ENCODE data around the gene ADAMTS18.

Gene ADAMTS18

DNA sequence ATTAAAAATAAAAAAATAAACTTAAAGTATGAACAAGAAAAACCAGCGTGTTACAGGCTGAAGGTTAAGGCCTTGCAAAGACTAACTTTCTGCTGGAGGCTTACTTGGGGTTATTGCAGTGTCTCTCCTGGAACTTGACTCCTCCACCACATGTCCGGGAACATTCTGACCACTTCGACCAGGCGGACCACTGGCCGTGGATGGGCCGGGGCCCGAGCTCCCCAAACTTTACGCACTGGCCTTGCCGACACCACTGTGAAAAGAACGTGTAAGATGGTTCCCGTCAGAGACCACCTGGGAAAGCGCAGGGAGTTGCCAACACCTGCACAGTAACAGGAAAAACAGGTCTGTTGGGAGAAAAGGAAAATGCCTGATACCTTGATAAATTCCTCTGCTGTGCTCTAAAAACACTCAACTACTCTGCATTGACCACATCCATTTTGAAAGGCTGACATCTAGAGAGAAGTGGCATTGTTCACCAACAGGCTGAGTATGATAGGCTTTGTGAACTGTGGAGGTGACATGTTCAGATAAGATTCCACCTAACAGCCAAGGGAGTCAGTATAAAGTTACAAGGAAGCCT is 99.1 kb downstream of the ADAMTS18 start:
- no peak for DNase-seq (ENCODE audit: low spot score)
- TF ChIP-seq, protein P1, sequence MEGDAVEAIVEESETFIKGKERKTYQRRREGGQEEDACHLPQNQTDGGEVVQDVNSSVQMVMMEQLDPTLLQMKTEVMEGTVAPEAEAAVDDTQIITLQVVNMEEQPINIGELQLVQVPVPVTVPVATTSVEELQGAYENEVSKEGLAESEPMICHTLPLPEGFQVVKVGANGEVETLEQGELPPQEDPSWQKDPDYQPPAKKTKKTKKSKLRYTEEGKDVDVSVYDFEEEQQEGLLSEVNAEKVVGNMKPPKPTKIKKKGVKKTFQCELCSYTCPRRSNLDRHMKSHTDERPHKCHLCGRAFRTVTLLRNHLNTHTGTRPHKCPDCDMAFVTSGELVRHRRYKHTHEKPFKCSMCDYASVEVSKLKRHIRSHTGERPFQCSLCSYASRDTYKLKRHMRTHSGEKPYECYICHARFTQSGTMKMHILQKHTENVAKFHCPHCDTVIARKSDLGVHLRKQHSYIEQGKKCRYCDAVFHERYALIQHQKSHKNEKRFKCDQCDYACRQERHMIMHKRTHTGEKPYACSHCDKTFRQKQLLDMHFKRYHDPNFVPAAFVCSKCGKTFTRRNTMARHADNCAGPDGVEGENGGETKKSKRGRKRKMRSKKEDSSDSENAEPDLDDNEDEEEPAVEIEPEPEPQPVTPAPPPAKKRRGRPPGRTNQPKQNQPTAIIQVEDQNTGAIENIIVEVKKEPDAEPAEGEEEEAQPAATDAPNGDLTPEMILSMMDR (IDR thresholded peaks at IDR 0.05; ENCODE audit: extremely low read depth, missing control alignments) = no peak

DNA sequence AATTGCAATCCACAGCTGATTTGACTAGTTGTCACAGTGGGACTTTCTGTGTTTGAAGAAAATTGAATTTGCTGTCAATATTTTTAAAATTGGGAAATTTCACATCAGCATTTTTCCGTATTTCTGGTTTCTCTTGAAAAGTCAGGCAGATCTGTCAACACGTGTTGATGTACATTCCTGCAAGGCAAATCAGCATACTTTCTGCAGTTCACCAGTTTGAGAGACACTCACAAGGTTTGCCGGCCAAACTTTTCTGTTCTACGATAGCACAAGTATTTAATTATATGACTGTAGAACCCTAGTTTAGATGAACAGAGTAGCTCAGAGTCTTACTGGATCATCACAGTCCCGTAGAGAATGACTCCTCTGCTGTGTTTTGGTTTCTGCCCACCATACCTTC is 102.0 kb downstream of the ADAMTS18 start:
- no peak for DNase-seq (ENCODE audit: low spot score)
- TF ChIP-seq, protein P1 (IDR thresholded peaks at IDR 0.05; ENCODE audit: extremely low read depth, missing control alignments) = no peak

DNA sequence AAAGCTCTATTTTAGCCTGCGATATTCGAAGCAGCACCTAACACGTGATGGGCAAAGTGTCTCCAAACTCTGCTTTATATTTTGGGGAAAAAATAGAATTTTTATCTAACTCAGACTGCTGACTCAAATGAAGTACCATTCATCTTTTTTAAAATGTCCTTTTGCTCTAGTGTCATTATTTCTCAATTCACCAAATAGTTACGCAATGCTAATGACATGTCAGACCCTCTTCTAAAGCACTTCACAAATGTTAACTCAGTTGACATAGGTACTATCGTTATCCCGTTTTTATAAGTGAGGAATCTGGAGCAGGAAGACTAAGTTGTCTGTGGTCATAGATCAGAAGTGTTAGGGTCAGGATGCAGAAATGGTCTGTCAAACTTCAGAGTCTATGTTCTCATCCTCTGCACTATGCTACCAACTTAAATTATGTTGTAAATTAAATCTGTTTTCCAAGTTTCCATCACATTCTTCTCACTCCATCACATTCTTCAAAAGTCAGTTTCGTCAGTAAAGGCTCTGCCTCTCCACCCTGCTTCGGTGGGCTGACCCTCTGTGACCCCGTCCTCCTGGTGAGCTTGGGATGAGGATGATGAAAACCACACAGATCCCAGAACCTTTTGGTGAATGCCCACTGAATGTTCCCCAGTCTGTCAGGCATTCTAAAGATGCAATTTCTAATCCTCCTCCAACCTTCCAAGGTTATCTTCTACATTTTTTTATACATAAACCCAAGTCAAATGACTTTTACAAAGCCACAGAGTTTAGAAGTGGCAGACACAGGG is 102.8 kb downstream of the ADAMTS18 start:
- TF ChIP-seq, protein P1 (IDR thresholded peaks at IDR 0.05; ENCODE audit: extremely low read depth, missing control alignments) = no peak
- no peak for DNase-seq (ENCODE audit: low spot score)

DNA sequence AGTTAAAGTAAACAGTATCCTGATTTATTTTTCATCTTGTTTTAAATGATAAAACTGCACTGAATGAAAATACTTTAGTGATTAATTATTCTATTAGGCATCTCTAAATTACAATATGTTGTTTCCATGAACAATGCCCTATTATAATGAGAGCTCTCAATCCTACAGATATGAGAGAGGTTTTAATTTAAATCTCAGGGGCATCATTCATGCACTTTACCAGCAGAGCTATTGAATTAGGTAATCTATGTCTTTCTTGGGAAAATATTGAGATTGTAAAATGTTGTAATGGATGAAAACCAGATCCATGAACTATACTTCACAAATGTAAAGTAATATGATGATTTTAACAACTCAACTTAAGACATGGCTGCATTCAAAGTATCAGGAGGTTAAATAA is 103.8 kb downstream of the ADAMTS18 start:
- DNase-seq (ENCODE audit: low spot score) = no peak
- TF ChIP-seq, protein P1 (IDR thresholded peaks at IDR 0.05; ENCODE audit: extremely low read depth, missing control alignments) = no peak

DNA sequence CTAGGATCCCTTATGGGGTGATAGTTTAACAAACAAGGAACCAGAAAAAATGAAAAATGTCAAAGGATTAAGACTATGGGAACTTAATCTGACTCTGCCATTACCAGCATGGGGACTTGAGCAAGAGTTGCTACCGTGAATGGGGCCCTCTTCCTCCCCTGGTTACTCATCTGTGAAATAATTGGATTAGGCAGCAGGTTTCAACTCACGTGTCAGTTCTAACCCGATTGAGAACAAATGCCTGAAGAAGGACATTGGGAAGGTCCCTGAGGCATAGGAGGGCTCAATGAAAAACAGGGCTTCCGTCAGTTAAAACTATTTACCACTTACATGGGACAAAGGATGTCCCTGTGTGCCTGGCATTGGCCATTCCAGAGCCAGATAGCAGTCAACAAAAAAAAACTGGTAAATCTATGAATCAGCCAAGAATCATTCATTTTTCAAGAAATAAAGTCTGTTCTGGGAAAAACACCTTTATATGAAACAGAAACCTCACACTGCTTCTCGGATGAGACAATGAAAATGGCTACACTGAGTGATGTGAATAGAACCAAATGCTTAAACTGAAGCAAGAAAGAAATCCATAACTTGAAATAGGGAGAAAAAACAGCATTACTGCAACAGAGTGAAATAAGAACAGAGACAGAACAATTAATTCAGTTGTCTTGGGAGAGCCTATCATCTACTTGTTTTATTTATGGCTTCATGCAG is 104.3 kb downstream of the ADAMTS18 start:
- DNase-seq (ENCODE audit: low spot score) = no peak
- TF ChIP-seq, protein P1 (IDR thresholded peaks at IDR 0.05; ENCODE audit: extremely low read depth, missing control alignments) = no peak

DNA sequence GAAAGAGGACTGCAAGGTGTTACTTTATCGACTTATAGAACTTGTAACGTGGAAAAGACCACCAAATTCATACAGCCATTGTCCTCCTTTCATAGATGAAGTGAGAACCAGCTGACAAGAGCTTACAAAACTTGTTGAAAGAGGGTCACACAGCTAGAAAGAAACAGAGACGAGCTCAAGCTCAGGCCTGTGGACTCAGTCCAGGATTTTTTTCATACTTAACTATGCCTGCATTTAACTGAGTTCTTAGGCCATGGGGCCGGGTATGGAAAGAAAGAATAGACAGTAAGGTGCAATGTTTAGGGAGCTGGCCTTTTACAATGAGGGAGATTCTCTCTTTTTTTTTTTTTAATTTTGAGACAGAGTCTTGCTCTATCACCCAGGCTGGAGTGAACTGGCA is 106.1 kb downstream of the ADAMTS18 start:
- TF ChIP-seq, protein P1 (IDR thresholded peaks at IDR 0.05; ENCODE audit: extremely low read depth, missing control alignments) = no peak
- DNase-seq (ENCODE audit: low spot score) = no peak

DNA sequence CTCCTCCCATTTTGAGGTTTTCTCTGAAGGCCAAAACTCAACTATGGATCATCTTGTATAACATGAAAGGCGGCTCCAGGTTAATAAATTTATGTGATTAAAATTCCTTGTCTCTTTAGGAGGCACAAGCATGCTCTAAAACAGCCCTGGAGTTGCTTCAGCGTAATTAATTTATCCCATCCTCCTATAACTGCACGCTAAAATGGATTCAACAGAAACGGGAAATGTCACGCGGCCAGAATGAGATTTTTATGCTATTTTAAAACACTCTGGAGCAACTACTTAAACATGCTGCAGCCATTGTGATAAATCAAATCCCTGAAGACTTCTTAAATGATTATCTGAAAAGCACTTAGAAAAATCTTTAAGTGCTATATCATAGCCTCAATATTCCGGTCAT is 106.6 kb downstream of the ADAMTS18 start:
- DNase-seq (ENCODE audit: low spot score) = no peak
- TF ChIP-seq, protein P1 (IDR thresholded peaks at IDR 0.05; ENCODE audit: extremely low read depth, missing control alignments) = no peak

Measured in GM20000 (cell line).